Activated CD8-positive, alpha-beta memory T cell treated with anti-CD3 and anti-CD28 coated beads, Interleukin-2, amount 10 ng/mL, durations not matched to agents 7 days and 5 days (primary cell): ENCODE measurements around the gene CELSR1. TPM values are rescaled to one million over a fixed set of nuclear protein-coding genes. Genes with fewer than 3 reads are reported as not detected.

ENCODE experiments used
- ATAC-seq: fragments of 150-1000 bp; cut with Tn5 transposase; one replicate; pipeline ENCODE4 v1.10.0; 2021; ENCODE audit warnings: moderate library complexity
- CTCF ChIA-PET: fragments of 350-600 bp; sonication (Branson Sonifier 250); formaldehyde crosslinking; loops from one replicate; lab custom pipeline; 2021; ENCODE audit warnings: antibody characterized with exemption; lab: Charles Lee
- DNase-seq: peaks from one replicate; pipeline ENCODE4 v3.0.0-alpha.2; 2020
- H3K27ac Mint-ChIP-seq: one replicate; pipeline ENCODE4 v1.8.0; 2021; ENCODE audit warnings: mild to moderate bottlenecking, mixed read lengths
- H3K27me3 Mint-ChIP-seq: one replicate; pipeline ENCODE4 v1.8.0; 2021; ENCODE audit warnings: mixed read lengths
- H3K36me3 Mint-ChIP-seq: one replicate; pipeline ENCODE4 v1.8.0; 2021; ENCODE audit warnings: mild to moderate bottlenecking, mixed read lengths
- H3K4me1 Mint-ChIP-seq: one replicate; pipeline ENCODE4 v1.8.0; 2021; ENCODE audit warnings: mixed read lengths
- H3K4me3 Mint-ChIP-seq: one replicate; pipeline ENCODE4 v1.8.0; 2021; ENCODE audit warnings: mild to moderate bottlenecking, moderate library complexity, mixed read lengths
- H3K9me3 Mint-ChIP-seq: one replicate; pipeline ENCODE4 v1.8.0; 2022; ENCODE audit warnings: low read depth, mixed read lengths
- total RNA-seq, 2 experiments: library from RNA; stranded (reverse); gene quantifications; one replicate each; pipeline ENCODE4 v1.2.3, GENCODE V29; 2021

CELSR1 gene
- total RNA-seq, 2 experiments from 2014 or later = 0.06 to 0.12 TPM

GRCh38 chr22:46466255-46466676, 71.2 kb downstream of the CELSR1 start:
- CTCF ChIA-PET = no interaction called here
- no peak for DNase-seq
- Mint-ChIP-seq H3K4me1 (no peaks in the 10 kb centered on the region), H3K27ac (no peak overlapping the region), H3K36me3 (no peaks in the 10 kb centered on the region), H3K27me3 (no peaks in the 10 kb centered on the region), H3K9me3 (no peaks in the 10 kb centered on the region), H3K4me3 (no peak overlapping the region)
- ATAC-seq = no peak

GRCh38 chr22:46465793-46466192, 71.6 kb downstream of the CELSR1 start:
- Mint-ChIP-seq H3K27me3 (no peaks in the 10 kb centered on the region), H3K4me3 (no peak overlapping the region), H3K4me1 (no peaks in the 10 kb centered on the region), H3K36me3 (no peaks in the 10 kb centered on the region), H3K9me3 (no peaks in the 10 kb centered on the region), H3K27ac (no peak overlapping the region)
- DNase-seq (no peak), ATAC-seq (no peak)
- CTCF ChIA-PET = no interaction called here

GRCh38 chr22:46465345-46465720, 72.1 kb downstream of the CELSR1 start:
- no peaks in the 10 kb centered on the region for H3K9me3 Mint-ChIP-seq
- H3K4me1 Mint-ChIP-seq = no peaks in the 10 kb centered on the region
- no peak overlapping the region for H3K27ac Mint-ChIP-seq
- ATAC-seq (no peak), DNase-seq (no peak)
- H3K4me3 Mint-ChIP-seq = no peak overlapping the region
- no peaks in the 10 kb centered on the region for H3K36me3 Mint-ChIP-seq
- CTCF ChIA-PET = no interaction called here
- no peaks in the 10 kb centered on the region for H3K27me3 Mint-ChIP-seq

- CTCF ChIA-PET = no interaction called here
- DNase-seq = no peak
- no peaks in the 10 kb centered on the region for H3K4me1 Mint-ChIP-seq
- ATAC-seq = no peak
- H3K4me3 Mint-ChIP-seq = no peak overlapping the region
- no peaks in the 10 kb centered on the region for H3K9me3 Mint-ChIP-seq
- no peaks in the 10 kb centered on the region for H3K27me3 Mint-ChIP-seq
- H3K27ac Mint-ChIP-seq = no peak overlapping the region
- no peaks in the 10 kb centered on the region for H3K36me3 Mint-ChIP-seq
Observed at GRCh38 chr22:46464701-46465344, 72.6 kb downstream of the CELSR1 start.

- ATAC-seq (no peak), DNase-seq (no peak)
- Mint-ChIP-seq H3K27ac (no peak overlapping the region), H3K4me1 (no peaks in the 10 kb centered on the region), H3K4me3 (no peak overlapping the region), H3K36me3 (no peaks in the 10 kb centered on the region), H3K27me3 (no peaks in the 10 kb centered on the region), H3K9me3 (no peaks in the 10 kb centered on the region)
- CTCF ChIA-PET = no interaction called here
Observed at GRCh38 chr22:46464296-46464695, 73.1 kb downstream of the CELSR1 start.

GRCh38 chr22:46463435-46464227, 73.8 kb downstream of the CELSR1 start:
- Mint-ChIP-seq H3K27me3 (no peaks in the 10 kb centered on the region), H3K36me3 (no peaks in the 10 kb centered on the region), H3K9me3 (no peaks in the 10 kb centered on the region), H3K27ac (no peak overlapping the region), H3K4me3 (no peak overlapping the region), H3K4me1 (no peaks in the 10 kb centered on the region)
- no peak for ATAC-seq
- no peak for DNase-seq
- CTCF ChIA-PET = no interaction called here

GRCh38 chr22:46462726-46463371, 74.6 kb downstream of the CELSR1 start:
- H3K27ac Mint-ChIP-seq = no peak overlapping the region
- no peak overlapping the region for H3K4me3 Mint-ChIP-seq
- H3K9me3 Mint-ChIP-seq = no peaks in the 10 kb centered on the region
- no peaks in the 10 kb centered on the region for H3K4me1 Mint-ChIP-seq
- no peaks in the 10 kb centered on the region for H3K27me3 Mint-ChIP-seq
- ATAC-seq (no peak), DNase-seq (no peak)
- CTCF ChIA-PET = no interaction called here
- H3K36me3 Mint-ChIP-seq = no peaks in the 10 kb centered on the region

- Mint-ChIP-seq H3K36me3 (no peaks in the 10 kb centered on the region), H3K27me3 (no peaks in the 10 kb centered on the region), H3K4me3 (no peak overlapping the region), H3K9me3 (no peaks in the 10 kb centered on the region), H3K27ac (no peak overlapping the region), H3K4me1 (no peaks in the 10 kb centered on the region)
- no peak for ATAC-seq
- DNase-seq = no peak
- CTCF ChIA-PET = no interaction called here
Observed at GRCh38 chr22:46461566-46462180, 75.7 kb downstream of the CELSR1 start.

- Mint-ChIP-seq H3K4me1 (no peaks in the 10 kb centered on the region), H3K27ac (no peak overlapping the region), H3K4me3 (no peak overlapping the region), H3K36me3 (no peaks in the 10 kb centered on the region), H3K27me3 (no peaks in the 10 kb centered on the region), H3K9me3 (no peaks in the 10 kb centered on the region)
- no peak for ATAC-seq
- no peak for DNase-seq
- CTCF ChIA-PET = no interaction called here
Observed at GRCh38 chr22:46460857-46461256, 76.6 kb downstream of the CELSR1 start.

- ATAC-seq (no peak), DNase-seq (no peak)
- Mint-ChIP-seq H3K4me3 (no peak overlapping the region), H3K4me1 (no peaks in the 10 kb centered on the region), H3K36me3 (no peaks in the 10 kb centered on the region), H3K27ac (no peak overlapping the region), H3K9me3 (no peaks in the 10 kb centered on the region), H3K27me3 (no peaks in the 10 kb centered on the region)
- CTCF ChIA-PET = no interaction called here
Observed at GRCh38 chr22:46459347-46460065, 77.9 kb downstream of the CELSR1 start.

- CTCF ChIA-PET = no interaction called here
- no peaks in the 10 kb centered on the region for H3K9me3 Mint-ChIP-seq
- no peaks in the 10 kb centered on the region for H3K36me3 Mint-ChIP-seq
- no peaks in the 10 kb centered on the region for H3K27me3 Mint-ChIP-seq
- no peaks in the 10 kb centered on the region for H3K4me1 Mint-ChIP-seq
- ATAC-seq (no peak), DNase-seq (no peak)
- H3K4me3 Mint-ChIP-seq = no peak overlapping the region
- no peak overlapping the region for H3K27ac Mint-ChIP-seq
Observed at GRCh38 chr22:46458525-46458924, 78.9 kb downstream of the CELSR1 start.

GRCh38 chr22:46457502-46458488, 79.6 kb downstream of the CELSR1 start:
- Mint-ChIP-seq H3K4me1 (no peaks in the 10 kb centered on the region), H3K36me3 (no peaks in the 10 kb centered on the region), H3K4me3 (no peak overlapping the region), H3K27me3 (no peaks in the 10 kb centered on the region), H3K27ac (no peak overlapping the region), H3K9me3 (no peaks in the 10 kb centered on the region)
- CTCF ChIA-PET = no interaction called here
- ATAC-seq = no peak
- DNase-seq = no peak
